ENCODE measurements around the gene CHPF.

CHPF gene

GRCh38 chr2:219511547-219512325 is 31.9 kb downstream of the CHPF start:
- DNase-seq, result no peak

GRCh38 chr2:219510512-219511135 is 33.0 kb downstream of the CHPF start:
- no peak for DNase-seq

GRCh38 chr2:219509780-219510511 is 33.7 kb downstream of the CHPF start:
- DNase-seq, result no peak

GRCh38 chr2:219508971-219509779 is 34.4 kb downstream of the CHPF start:
- DNase-seq, result no peak

- DNase-seq, result no peak
Measured at GRCh38 chr2:219508444-219508734, 35.2 kb downstream of the CHPF start.

- no peak for DNase-seq
Measured at GRCh38 chr2:219507581-219508443, 35.8 kb downstream of the CHPF start.

- no peak for DNase-seq
Measured at GRCh38 chr2:219506802-219507526, 36.6 kb downstream of the CHPF start.

GRCh38 chr2:219506153-219506801 is 37.3 kb downstream of the CHPF start:
- DNase-seq, result no peak

- DNase-seq, result no peak
Measured at GRCh38 chr2:219505585-219505984, 38.0 kb downstream of the CHPF start.

GRCh38 chr2:219502618-219503017 is 41.0 kb downstream of the CHPF start:
- DNase-seq, result no peak

GRCh38 chr2:219501849-219502248 is 41.8 kb downstream of the CHPF start:
- DNase-seq, result no peak

GRCh38 chr2:219500135-219500534 is 43.5 kb downstream of the CHPF start:
- DNase-seq, result no peak

GRCh38 chr2:219499555-219499954 is 44.1 kb downstream of the CHPF start:
- no peak for DNase-seq

GRCh38 chr2:219499058-219499307 is 44.6 kb downstream of the CHPF start:
- DNase-seq, result no peak

- DNase-seq, result peak; percentile 94
Measured at GRCh38 chr2:219498280-219499057, 45.1 kb downstream of the CHPF start, which contains the start of gene GMPPA. GMPPA (plus strand) TSS chr2:219498891; CDS start chr2:219499976, 1,085 bp downstream.

- DNase-seq, result peak; percentile 36
Measured at GRCh38 chr2:219497495-219498279, 45.9 kb downstream of the CHPF start.

- DNase-seq, result no peak
Measured at GRCh38 chr2:219496825-219497494, 46.6 kb downstream of the CHPF start.

- no peak for DNase-seq
Measured at GRCh38 chr2:219496247-219496824, 47.3 kb downstream of the CHPF start.

Measured in T1000 (cell line).